Measurements from ENCODE around the gene PGAP2. TPM values are rescaled to one million over a fixed set of nuclear protein-coding genes. Genes with fewer than 3 reads are reported as not detected.

PGAP2 gene
- total RNA-seq, 2 donors from 2014 or later: 38.5 to 52.2 TPM

GRCh38 chr11:3820971-3821370, 12.6 kb downstream of the PGAP2 start:
- no peaks in the 10 kb centered on the region for H3K9me3 ChIP-seq (ENCODE audit: control insufficient read depth, low read length)
- H3K27me3 Mint-ChIP-seq (ENCODE audit: insufficient read depth): no peaks in the 10 kb centered on the region
- H3K4me3 Mint-ChIP-seq: no peak overlapping the region
- H3K4me3 ChIP-seq (ENCODE audit: low read length): no peak overlapping the region
- no peak for DNase-seq
- no peaks in the 10 kb centered on the region for H3K27me3 ChIP-seq (ENCODE audit: control insufficient read depth, insufficient read depth, low read length, poor library complexity, severe bottlenecking)
- no peak for TF ChIP-seq CTCF (conservative IDR thresholded peaks at IDR 0.05)
- H3K4me1 ChIP-seq (ENCODE audit: control insufficient read depth, insufficient read depth, low read length): no peaks in the 10 kb centered on the region
- H3K36me3 ChIP-seq (ENCODE audit: control insufficient read depth, insufficient read depth, low read length): peaks cover 10% of the 10 kb centered on the region
- no peaks in the 10 kb centered on the region for H3K9me3 Mint-ChIP-seq
- H3K27ac Mint-ChIP-seq: no peak overlapping the region
- H3K27ac ChIP-seq (ENCODE audit: low read depth, low read length): no peak overlapping the region
- WGBS, 2 experiments (ENCODE audit: insufficient coverage in 1 of 2, insufficient read length in 1 of 2): 91 to 100% methylated on average over 2 of the region's 2 CpGs
- H3K9ac ChIP-seq (ENCODE audit: extremely low read depth, low read length, poor library complexity, severe bottlenecking): no peak overlapping the region
- peaks cover 6% of the 10 kb centered on the region for H3K4me1 Mint-ChIP-seq
- peaks cover 16% of the 10 kb centered on the region for H3K36me3 Mint-ChIP-seq (ENCODE audit: low read depth)

- Mint-ChIP-seq H3K4me3 (no peak overlapping the region), H3K9me3 (no peaks in the 10 kb centered on the region), H3K4me1 (peaks cover 4% of the 10 kb centered on the region), H3K27ac (no peak overlapping the region), H3K36me3 (ENCODE audit: low read depth) (peaks cover 20% of the 10 kb centered on the region), H3K27me3 (ENCODE audit: insufficient read depth) (no peaks in the 10 kb centered on the region)
- Histone ChIP-seq H3K27me3 (ENCODE audit: control insufficient read depth, insufficient read depth, low read length, poor library complexity, severe bottlenecking) (no peaks in the 10 kb centered on the region), H3K27ac (ENCODE audit: low read depth, low read length) (no peak overlapping the region), H3K9me3 (ENCODE audit: control insufficient read depth, low read length) (no peaks in the 10 kb centered on the region), H3K4me1 (ENCODE audit: control insufficient read depth, insufficient read depth, low read length) (no peaks in the 10 kb centered on the region), H3K4me3 (ENCODE audit: low read length) (no peak overlapping the region), H3K9ac (ENCODE audit: extremely low read depth, low read length, poor library complexity, severe bottlenecking) (no peak overlapping the region), H3K36me3 (ENCODE audit: control insufficient read depth, insufficient read depth, low read length) (peaks cover 16% of the 10 kb centered on the region)
- DNase-seq: no peak
- 88 to 95% methylated on average over 1 to 7 of the region's 7 CpGs for WGBS, 2 experiments (ENCODE audit: insufficient coverage in 1 of 2, insufficient read length in 1 of 2)
- TF ChIP-seq CTCF (conservative IDR thresholded peaks at IDR 0.05): no peak
These were observed 14.0 kb downstream of the PGAP2 start for GRCh38 chr11:3822312-3822711.

GRCh38 chr11:3823303-3823702, 14.9 kb downstream of the PGAP2 start:
- Mint-ChIP-seq H3K9me3 (no peaks in the 10 kb centered on the region), H3K27me3 (ENCODE audit: insufficient read depth) (no peaks in the 10 kb centered on the region), H3K27ac (no peak overlapping the region), H3K4me1 (peaks cover 1% of the 10 kb centered on the region), H3K36me3 (ENCODE audit: low read depth) (peaks cover 26% of the 10 kb centered on the region), H3K4me3 (no peak overlapping the region)
- H3K27me3 ChIP-seq (ENCODE audit: control insufficient read depth, insufficient read depth, low read length, poor library complexity, severe bottlenecking): no peaks in the 10 kb centered on the region
- no peak for DNase-seq
- H3K36me3 ChIP-seq (ENCODE audit: control insufficient read depth, insufficient read depth, low read length): peaks cover 23% of the 10 kb centered on the region
- H3K9me3 ChIP-seq (ENCODE audit: control insufficient read depth, low read length): no peaks in the 10 kb centered on the region
- no peak overlapping the region for H3K27ac ChIP-seq (ENCODE audit: low read depth, low read length)
- TF ChIP-seq CTCF (conservative IDR thresholded peaks at IDR 0.05): no peak
- no peak overlapping the region for H3K9ac ChIP-seq (ENCODE audit: extremely low read depth, low read length, poor library complexity, severe bottlenecking)
- no peaks in the 10 kb centered on the region for H3K4me1 ChIP-seq (ENCODE audit: control insufficient read depth, insufficient read depth, low read length)
- 95 to 100% methylated on average over 3 of the region's 3 CpGs for WGBS, 2 experiments (ENCODE audit: insufficient coverage in 1 of 2, insufficient read length in 1 of 2)
- H3K4me3 ChIP-seq (ENCODE audit: low read length): no peak overlapping the region

Data from endodermal cell (in vitro differentiated cells).